Right renal pelvis (tissue), 4 donors: Measurements from ENCODE around the gene VPS13D. TPM values are rescaled to one million over a fixed set of nuclear protein-coding genes. Genes with fewer than 3 reads are reported as not detected.
"Not testable (repeated sequence)": the region's sequence is repeated elsewhere in the genome, so short reads cannot be mapped to it uniquely, and the experiment has no call there.

ENCODE experiments used
- DNase-seq, 4 donors: peaks; one replicate each; pipeline ENCODE4 v3.0.0-alpha.2; 2013; ENCODE audit warnings: low read depth in 4 of 4, low spot score in 3 of 4, missing footprints in 1 of 4
- polyA plus RNA-seq, 4 donors: library from polyadenylated mRNA; unstranded; fragments of 120-200 nt; gene quantifications; one replicate each; pipeline ENCODE4 v1.2.1, GENCODE V29; 2013; ENCODE audit not compliant: insufficient read length in 4 of 4

Gene VPS13D
- polyA plus RNA-seq, 4 donors = 24.2 to 27.8 (median 26.3) TPM

DNA sequence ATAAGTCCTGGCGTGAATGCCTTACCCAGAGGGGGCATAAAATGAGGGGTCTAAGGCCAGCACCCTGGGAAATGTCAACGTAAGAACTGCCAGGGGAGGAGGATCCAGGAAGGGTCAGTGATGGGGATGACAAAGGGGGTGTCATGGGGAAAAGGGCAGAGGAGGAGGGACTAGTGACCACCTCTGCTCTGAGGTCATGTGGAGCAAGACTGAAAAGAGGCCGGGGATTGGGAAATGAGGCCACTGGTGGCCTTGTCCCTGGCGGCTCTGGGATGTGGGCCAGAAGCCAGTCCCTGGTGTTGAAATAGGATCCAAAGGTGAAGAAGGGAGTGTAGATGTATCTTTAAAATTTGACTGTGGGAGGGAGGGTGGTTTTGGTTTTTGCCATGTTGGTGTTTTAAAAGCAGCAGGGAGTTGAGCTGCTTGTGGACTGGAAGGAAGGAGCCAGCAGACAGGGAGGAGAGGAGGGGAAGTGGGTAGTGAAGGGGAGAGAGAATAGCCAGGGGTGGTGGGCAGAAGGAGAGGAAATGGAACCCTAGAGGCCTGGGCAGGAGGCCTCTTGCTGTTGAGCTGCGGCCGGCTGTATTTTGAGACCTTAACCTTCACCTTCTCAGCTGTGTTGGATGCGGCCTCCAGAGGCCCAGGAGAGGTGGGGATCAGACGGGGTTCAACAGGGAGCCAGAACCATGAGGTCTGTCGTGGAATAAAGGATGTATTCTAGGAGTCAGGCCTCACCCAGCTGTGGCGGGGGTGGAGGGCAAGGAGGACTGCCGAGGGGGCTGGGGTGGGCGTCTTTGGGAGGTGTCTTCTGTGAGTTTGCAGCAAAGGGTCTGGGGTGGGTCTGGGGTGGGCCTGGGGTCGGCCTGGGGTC lies 295.7 kb downstream of the VPS13D start:
- no peak for DNase-seq

DNA sequence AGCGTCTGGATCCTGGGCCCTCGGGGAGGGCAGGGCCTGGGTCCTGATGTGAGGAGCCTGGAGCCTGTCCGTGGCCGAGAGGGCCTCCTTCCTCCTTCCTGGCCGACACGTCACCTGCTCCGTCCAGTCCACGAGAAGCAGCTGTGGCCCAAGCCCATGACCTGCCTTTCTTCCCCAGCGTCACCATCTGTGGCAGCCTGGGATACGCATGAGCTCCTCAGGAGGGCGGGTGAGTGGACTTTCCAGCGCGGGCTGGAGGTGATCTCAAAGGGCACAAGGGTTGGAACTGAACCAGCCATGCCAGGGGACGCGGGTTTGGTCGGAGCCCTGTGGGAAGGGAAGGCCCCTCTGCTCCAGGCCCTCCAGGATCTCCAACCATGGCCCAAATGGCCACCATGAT lies 297.7 kb downstream of the VPS13D start:
- DNase-seq = no peak

DNA sequence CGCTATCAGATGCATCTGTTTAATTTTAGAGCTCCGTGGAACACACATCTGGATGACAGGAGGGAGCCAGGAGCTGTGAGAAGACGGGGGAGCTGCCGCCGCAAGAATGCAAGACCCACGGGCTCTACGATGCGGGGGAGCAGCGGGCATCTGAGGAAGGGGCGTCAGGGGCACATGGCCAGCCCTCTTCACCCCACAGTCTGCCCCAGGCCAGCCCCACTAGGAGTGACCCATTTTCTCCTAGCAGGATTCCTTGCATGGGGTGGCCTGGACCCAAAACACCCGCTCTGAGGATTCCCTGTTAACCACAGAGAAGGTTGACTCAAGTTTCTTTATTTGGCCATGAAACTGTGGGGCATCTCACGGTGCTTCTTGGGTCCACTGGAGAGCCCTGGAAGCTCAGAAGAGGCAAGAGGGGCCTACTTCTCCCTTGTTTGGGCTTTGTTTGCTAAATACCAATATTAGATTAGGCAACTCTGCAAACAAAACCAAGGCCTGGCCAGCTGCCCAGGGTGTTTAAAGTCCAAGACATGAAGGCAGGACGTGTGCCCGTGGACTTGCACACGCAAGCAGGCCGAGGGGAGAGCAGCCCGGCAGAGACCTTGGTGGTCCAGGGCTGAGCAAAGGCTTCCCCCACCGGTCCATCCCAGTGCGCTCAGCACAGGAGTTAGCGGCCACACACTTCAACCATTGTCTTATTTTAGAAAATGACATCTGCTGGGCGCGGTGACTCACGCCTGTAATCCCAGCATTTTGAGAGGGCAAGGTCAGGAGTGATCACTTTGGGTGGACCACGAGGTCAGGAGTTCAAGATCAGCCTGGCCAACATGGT lies 298.4 kb downstream of the VPS13D start:
- no peak for DNase-seq

DNA sequence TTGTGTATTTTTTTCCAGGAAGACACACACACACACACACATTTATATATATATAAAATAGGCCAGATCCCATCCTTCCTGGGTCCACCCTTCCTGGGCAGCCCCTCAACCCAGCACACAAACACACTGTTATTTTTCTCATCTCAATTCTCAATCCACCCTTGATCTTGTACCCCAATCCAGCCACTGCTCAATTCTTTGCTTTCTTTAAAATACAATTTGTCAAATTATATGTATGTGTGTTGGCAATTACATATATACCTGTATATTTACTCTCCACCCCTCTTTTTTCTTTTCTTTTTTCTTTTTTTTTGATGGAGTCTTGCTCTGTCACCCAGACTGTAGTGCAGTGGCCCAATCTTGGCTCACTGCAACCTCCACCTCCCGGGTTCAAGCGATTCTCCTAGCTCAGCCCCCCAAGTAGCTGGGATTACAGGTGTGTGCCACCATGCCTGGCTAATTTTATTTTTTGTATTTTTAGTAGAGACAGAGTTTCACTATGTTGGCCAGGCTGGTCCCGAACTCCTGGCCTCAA lies 299.9 kb downstream of the VPS13D start:
- DNase-seq = no peak

- no peak for DNase-seq
These were observed 300.8 kb downstream of the VPS13D start for GRCh38 chr1:12530462-12531178.

- DNase-seq = no peak
These were observed 301.3 kb downstream of the VPS13D start for GRCh38 chr1:12531179-12531499.

DNA sequence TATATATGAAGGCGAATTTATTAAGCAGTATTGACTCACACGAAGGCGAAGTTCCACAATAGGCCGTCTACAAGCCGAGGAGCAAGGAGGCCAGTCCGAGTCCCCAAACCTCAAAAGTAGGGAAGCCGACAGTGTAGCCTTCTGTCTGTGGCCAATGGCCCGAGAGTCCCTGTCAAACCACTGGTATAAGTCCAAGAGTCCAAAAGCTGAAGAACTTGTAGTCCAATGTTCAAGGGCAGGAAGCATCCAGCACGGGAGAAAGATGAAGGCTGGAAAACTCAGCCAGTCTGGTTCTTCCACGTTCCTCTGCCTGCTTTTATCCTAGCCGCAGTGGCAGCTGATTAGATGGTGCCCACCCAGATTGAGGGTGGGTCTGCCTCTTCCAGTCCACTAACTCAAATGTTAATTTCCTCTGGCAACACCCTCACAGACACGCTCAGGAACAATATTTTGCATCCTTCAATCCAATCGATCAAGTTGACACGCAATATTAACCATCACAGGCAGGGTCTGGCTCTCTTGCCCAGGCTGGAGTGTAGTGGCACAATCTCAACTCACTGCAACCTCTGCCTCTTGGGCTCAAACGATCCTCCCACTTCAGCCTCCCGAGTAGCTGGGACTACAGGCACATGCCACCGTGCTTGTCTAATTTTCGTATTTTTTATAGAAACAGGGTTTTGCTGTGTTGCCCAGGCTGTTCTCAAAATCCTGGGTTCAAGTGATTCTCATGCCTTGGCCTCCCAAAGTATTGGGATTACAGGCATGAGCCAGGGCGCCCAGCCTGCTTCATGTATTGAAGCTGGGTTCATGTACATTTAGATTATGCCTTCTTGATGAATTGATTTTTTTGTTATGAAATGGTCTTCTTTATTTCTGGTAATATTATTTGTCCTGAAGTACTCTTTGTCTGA lies 302.8 kb downstream of the VPS13D start:
- DNase-seq = no peak

DNA sequence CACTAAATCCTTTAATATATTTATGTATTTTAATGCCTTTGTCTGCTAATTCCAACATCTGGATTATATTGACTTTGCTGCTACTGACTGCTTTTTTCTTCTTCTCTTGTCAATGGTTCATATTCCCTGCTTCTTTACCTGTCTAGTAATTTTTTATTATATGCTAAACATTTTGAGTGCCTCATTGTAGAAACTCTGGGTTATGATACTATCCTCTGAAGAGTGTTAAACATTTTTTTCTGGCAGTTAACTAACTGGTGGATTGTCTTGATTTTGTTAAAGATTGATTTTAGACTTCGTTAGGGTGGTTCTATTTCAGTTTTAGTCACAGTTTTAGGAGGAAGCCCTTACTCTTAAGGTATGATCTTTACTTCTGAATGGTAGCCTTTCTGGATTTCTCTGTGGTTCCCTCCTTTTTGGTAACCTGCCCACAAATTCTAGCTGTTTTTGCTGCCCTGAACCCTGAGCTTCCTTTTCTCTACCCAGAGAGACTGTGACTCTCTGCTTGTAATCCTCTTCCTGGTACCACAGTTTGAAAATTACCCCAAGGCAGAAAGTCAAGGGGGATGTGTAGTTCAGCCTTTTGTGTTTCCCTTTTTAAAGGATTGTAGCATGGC lies 306.3 kb downstream of the VPS13D start:
- DNase-seq = no peak

DNA sequence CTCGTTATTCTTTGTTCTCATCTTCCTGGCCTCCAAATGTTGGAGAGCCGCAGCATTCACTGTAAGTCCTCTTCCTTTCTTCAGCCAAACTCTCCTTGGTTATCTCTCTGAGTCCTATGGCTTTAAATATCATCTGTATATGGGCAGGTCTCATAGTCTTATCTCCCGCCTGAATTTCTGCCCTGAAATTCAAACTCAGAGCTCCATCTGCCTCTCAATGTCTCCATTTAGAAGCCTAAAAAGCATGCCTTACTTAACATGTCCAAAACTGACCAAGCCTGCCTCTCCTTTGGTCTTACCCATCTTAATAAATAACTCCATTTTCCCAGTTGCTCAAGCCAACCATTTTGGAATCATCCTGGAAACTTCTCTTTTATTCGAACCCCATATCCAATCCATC lies 307.5 kb downstream of the VPS13D start:
- DNase-seq = no peak

- DNase-seq = no peak
These were observed 308.2 kb downstream of the VPS13D start for GRCh38 chr1:12537906-12538461.

DNA sequence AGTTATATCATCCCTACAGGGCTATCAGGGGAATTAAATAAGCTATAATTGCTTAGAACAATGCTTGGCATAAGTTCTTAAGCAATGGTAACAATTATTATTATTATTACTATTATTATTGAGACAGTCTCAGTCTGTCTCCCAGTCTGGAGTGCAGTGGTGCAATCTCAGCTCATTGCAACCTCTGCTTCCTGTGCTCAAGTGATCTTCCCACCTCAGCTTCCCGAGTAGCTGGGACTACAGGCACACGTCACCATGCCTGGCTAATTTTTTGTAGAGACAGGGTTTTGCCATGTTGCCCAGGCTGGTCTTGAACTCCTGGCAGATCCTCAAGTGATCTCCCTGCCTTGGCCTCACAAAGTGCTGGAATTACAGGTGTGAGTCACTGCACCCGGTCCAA lies 308.7 kb downstream of the VPS13D start:
- not testable (repeated sequence) for DNase-seq

DNA sequence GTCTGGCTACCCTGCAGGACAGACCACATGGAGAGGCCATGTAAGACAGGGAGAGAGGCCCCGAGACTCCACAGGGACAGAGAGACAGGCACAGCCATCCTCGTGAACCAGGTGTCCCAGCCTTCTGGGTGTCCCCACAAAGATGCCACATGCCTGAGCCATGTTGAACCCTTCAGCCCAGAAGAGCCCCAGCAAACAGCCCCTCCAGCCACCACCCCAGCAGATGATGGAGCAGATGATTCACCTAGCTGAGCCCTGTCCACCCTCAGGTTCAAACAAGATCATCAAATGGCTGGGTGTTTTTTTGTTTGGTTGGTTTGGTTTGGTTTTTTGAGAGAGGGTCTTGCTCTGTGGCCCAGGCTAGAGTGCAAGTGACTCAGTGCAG lies 309.5 kb downstream of the VPS13D start:
- no peak for DNase-seq

- DNase-seq = peak in 2 of 4 donors; percentile 62 to 75
These were observed 310.1 kb downstream of the VPS13D start for GRCh38 chr1:12539705-12540579.

DNA sequence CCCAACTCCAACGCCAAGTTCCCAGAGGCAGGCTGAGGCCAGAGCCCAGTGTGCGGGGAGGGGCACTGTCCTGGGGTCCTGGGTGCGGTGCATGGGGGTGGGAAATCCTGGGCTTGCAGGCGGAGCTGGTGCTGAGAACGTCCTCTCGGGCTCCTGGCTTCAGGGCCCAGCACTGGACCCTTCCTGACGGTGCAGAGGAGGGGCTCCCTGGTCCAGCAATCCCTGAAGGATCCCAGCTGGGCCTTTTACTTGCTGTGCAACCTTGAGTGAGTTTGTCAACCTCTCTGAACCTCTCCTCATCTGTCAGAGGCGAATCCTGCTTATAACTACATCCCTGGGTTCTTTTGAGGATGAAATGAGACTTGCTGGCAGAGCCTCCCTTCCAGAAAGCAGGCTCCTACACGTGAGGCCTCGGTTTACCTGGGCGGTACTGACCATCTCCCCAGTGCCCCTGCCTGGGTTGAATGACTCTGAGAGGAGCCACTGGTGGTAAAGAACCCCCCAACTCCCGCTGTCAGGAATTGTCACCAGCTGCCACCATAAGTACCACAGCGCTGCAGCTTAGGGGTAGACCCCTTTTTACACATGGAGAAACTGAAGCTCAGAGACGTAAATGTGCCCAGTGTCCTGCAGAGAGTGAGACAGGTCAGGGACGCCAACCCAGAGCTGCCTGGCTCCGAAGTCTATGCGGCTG lies 310.9 kb downstream of the VPS13D start:
- no peak for DNase-seq

GRCh38 chr1:12541274-12542137 lies 311.7 kb downstream of the VPS13D start:
- DNase-seq = no peak

GRCh38 chr1:12542138-12542465 lies 312.3 kb downstream of the VPS13D start:
- DNase-seq = no peak
